GM18861 (cell line): Measurements from ENCODE around the gene MRPS10.
A peak's percentile ranks its signal among the peaks of the same experiment; 100 is the strongest.

ENCODE experiments used
- ATAC-seq: cut with Tn5 transposase; IDR thresholded peaks from one replicate; pipeline ENCODE4 v1.9.1; 2021; ENCODE audit not compliant: unreplicated experiment

MRPS10 gene

DNA sequence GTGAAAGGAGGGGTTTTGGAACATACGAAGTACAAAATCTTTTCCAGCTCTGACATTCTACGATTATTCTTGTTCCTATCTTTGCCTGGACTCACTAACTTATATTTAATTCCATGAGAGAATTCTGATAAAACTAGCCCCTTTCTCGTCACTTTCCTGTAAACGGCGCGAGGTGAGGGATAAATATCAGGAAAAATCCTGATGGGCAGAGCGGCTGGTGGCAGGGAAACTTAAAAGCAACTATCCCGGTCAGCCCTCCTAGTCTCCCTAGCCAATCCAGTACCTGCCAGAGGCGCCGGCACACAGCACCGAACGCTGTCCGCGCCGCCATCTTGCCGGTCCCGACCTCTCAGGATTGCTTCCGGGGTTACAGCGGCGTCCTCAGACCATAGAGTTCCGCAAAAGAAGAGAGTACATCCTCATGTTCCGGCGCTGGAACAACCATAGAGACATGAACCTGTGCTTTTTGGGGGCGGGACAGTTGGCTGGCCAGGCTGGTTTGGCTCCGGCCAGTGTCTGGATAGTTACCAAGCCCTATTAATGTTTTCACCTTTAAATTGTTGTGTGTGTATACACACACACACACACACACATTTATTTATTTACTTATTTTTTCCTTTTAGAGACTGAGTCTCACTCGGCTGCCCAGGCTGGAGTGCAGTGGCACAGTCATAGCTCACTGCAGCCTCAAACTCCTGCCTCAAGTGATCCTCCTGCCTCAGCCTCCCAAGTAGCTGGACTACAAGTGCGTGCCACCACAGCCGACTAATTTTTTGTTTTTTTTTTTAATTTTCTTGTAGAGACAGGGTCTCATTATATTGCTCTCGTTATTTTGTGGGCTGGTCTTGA lies at the start of gene MRPS10:
Gene MRPS10, minus strand, starts transcription at position 343 of the 849 bp plus-strand sequence. Its CDS starts 12 bp downstream, at position 331.
- ATAC-seq = peak; percentile 79

DNA sequence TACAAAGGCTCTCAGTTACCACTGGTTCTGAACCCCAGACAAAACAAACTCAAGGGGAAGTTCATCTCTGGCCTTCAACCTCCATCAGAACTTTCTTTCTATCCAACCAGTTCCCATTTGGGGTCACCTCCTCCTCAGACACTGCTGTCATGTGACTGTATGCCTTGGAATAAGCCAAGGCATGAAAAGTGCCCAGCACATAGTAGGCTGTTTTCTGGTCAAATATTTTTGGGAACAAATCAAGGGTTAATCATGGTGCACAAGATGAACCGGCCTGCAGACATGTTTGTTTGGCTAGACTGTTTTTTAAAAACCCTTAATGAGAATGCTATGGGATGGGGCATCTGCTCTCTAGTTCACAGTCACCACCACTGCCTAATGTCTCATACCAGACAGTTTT lies 48.9 kb upstream of the MRPS10 start:
- no peak for ATAC-seq

DNA sequence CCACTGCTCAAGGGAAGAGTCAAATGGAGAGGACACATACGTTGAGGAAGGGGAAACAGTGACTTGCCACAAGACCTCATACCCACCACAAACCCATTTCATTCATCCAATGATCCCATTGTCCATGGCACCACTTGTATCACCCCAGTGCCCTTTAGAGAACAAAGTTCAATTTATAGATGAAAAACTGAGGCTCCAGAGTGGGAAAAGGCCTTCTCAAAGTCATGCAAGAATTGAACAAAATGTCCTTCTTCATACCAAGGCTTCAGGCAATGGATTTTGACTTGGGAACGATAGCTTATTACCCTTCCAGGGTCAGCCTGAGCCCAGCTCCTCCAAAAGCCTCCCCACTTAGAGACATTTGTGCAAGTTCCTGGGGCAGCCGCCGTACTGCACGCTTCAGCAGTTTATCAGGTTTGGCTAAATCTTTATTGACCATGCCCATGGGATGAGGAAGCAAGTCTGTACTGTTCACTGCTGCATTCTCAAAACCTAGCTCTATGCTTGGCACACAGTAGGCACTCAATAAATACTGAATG lies 47.3 kb upstream of the MRPS10 start:
- no peak for ATAC-seq

DNA sequence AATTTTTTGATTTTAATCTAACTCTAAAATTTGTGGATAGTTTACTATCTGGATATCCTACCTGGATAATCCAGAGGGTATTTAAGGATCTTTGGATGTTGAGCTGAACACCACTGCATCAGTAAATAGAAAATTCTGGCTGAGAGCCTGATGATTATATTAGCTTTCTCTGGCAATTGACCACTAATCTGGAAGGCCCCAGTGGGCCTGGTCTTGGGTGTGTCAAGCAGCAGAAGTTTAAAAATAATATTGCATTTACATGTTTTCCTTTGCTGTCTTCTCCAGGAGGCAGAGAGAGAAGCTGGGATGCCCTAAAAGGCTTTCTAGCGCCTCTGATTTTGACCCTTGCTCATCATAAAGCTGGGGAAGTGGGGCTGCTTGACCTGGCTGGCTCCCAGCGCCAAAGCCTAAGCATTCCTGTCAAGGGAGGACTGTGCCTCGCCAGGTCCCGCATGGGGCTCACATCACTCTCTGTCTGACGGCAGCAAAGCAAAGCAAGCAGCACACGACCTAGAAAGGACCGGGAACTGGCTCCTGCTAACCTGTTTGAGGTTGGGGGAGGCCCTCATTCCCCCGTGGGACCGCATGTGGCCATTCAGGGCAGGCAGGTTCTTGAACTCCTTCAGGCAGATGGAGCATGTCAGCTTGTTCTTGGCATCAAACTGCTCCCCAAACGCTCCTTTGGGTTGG lies 46.6 kb upstream of the MRPS10 start:
- no peak for ATAC-seq

DNA sequence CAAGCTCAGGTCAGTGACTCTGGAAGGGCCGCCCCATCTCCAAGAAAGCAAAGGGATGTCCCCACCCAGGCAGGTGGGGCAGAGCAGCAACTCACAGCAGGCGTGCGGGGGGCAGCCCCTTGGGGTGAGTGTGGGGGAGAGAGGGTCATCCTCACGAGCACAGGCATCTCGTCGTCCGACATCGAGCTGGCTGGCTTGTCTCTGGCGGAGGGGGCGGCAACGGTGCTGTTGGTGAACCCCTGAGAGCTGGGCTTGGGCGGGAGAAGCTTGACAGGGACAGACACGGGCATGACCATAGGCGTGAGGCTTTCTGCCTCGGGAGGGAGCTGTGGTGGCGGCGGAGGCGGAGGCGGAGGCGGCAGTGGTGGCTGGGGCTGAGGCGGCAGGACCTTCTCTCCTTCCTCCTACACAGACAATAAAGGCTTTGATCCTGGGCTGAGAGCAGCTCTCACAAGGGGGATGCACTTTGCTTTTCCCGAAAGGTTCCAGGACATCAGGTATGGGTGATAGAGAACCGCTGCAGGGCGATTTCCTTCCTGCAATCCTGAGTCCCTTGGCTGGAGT lies 45.6 kb upstream of the MRPS10 start:
- no peak for ATAC-seq

DNA sequence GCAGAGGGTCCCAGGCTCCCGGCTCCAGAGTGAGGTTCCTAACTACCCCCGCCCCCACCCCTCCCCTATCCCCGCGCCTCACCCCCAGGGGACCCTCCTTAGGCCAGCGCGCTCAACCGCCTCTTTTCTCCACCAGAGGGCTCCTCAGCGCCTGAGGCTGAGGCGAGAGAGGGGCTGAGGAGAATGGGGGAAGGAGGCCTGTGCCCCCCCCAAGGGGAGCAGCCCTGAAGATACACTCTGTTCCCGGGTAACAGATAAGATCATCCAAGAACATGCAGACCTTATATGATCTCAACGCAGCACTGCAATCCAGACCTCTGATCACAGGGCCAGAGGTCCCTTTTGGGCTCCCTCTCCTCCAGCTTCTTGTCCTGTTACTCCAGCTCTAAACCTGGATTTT lies 43.3 kb upstream of the MRPS10 start:
- no peak for ATAC-seq

DNA sequence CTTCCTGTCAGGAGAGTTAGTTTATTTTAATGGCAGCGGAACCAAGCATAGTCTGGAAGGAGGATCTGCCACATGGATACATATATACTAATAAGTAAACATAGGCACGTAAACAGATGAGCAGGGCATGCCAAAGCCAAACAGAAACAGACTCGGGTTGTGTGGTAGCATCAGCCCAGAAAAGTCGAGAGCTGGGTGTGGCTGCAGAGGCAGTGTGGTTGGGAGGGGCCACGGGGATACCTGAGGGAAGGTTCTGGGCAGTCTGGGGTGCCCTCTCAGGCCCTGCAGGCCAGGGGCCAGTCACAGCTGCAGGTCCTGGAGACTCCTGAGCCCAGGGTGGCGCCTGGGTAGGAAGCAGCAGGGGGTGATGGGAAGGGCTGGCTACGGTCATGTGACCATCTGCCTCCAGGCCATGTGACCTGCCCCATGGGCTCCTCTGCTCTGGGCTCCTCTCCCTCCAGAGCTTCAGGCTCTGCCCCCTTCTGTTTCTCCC lies 42.8 kb upstream of the MRPS10 start:
- ATAC-seq = no peak

DNA sequence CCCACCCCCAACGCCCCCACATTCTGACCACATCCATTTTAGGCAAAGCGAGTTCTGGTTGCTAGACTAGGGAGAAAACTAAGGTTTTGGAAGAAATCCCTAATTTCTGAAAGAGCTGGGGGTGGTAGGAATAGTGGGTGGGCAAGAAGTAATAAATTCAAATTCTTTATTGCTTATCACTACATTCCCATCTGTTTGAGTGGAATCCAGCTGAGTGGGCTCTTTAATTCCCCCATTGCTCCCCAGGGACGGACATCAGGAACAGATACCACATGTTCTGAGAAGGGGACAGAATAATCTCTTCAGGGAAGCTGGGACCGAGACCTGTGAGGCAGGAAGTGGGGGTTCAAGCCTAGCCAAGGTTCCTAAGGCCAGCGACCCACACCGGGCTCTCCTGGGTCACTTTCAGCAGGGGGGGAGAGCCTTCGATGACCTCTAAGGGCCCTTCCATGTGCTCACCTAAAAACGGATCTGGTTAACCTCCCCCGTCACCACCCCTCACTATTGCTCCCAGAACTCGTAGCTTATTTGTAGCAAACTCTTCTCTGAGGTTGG lies 42.3 kb upstream of the MRPS10 start:
- ATAC-seq = no peak

DNA sequence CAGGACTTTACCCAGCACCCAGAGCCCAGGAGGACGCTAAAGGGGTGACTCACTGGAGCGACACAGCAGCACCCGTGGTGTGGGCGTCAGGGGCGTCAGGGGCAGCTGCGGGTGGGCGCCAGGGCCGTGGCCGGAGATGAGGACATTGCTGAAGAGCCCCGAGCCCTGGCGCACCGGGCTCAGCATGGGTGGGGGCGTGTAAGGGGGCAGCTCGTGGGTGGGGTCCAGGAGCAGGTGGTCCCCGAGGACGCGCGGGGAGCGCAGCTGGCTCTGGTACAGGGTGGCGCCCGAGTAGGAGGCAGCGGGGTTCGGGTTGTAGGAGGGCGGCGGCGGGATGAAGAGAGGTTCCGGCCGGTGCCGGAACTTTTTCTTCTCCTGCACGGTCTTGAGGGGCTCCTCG lies 41.6 kb upstream of the MRPS10 start:
- no peak for ATAC-seq

DNA sequence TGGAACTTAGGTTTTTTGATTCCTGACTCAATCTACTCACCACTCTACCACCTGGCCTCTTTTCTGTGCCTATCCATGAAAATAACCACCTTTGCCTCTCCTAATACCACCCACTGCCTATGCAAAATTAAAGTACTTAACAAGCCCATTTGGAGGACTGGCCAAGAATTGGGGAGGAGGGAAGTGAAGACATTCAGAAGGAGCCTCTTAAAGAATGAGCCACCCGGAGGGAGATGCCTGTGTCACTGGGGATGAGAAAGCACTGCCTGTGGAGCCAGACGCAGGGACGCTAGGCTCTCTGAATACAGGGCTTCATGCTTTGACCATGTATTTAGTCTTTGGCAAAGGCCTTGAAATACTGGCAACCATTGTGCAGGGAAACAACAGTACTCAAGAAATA lies 40.0 kb upstream of the MRPS10 start:
- no peak for ATAC-seq

DNA sequence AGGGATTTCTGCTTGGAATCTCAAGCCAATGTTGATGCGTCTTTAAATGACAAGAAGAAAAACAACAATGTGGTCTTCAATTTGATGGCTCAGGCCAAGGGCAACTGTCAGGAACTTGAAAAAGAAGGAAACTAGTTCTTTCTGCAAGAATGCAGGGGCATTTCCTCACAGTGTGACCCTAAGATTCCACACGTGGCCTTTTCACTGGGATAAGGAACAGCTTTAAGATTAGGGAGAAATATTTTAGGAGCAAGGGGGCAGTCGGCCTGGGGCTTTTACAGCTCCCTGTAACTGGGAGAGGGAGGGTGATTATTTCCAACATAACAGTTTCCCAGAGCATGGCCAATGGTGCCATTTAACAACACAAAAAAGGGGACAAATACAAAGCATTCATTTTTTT lies 39.4 kb upstream of the MRPS10 start:
- ATAC-seq = no peak

DNA sequence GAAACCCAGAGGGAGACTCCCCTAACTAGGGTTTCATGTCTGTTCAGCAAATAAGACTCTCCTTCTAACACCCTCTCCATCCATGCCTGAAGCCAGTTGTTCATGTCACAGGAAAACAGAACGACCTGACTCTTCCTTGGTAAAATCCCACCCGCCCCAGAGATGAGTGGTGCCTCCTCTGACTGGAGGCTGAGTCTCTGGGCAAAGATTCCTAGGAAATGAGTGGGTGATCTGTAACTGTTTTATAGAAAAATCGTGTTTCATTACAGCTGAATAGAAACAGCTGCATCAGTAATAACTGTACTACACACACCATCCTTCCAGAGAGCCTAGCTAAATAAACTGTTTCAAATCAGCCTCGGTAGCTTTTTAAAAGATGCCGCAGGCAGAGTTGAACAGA lies 37.4 kb upstream of the MRPS10 start:
- ATAC-seq = no peak

DNA sequence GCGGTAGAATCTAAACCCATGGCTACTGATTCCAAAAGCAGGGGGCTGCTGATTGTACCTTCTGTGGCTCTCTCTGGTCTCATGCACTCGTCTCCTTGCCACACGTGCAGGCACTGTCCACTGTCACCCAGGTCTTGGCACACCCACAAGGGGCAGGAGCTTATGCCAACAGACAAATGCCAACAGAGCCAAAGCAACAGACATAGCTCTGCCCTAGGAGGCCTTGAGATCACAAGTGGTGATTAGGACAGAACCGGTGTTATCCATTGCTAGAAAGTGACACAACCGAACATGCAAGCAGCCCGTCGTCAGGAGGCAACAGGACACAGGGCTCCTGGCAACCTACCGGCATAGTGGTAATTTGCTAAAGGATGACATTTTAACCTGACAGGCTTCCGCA lies 36.8 kb upstream of the MRPS10 start:
- no peak for ATAC-seq

DNA sequence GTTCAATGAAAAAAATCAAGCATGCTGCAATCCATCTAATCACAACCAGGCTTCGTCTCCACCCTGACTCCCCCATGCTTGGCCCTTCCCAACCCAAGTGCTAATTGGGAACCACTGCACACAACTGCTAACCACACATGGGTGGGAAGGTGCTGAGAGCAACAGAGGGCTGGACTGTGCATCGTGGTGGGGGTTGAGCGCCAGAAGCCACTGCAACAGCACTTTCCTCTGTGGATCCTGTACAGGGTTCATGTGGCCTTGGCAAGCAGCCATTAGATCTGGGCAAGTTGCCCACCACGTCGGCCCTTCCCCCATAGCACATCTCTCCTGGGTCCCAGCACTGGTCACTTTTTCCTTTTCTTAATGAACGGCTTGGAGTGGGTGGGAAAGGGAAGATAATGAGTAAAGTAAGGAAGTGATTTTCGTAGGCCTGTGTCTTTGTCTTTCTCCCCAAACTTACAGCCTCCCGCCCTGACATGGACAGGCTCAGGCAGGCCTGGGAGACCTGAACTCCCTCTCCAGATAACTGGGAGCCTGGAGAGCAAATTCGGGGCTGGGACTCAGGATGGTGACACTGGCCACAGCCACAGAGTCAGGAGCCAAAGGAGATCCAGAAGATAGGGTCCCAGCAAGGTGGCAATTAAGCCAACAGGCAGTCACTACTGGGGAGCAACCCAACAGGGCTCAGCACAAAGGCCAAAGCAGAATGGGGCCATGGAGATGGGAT lies 34.4 kb upstream of the MRPS10 start:
- no peak for ATAC-seq

DNA sequence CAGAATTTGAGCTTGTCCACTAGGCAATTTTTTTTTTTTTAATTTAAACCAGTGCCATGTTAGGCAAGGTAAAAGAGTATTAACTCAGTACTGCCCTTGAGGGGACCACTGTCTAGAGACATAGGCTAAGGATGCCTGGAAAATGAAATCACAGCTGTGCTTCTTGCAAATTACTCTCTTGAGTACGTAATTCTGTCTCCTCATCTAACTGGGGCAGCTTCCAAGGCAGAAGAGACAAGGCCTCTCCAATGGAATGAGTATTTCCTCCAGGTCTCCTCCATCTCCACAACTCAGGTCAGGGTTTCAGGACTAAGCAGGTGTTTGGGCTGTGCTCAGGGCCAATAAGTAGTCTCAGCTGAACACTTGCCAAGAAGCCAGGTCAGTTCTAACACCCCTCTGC lies 33.8 kb upstream of the MRPS10 start:
- ATAC-seq = no peak

DNA sequence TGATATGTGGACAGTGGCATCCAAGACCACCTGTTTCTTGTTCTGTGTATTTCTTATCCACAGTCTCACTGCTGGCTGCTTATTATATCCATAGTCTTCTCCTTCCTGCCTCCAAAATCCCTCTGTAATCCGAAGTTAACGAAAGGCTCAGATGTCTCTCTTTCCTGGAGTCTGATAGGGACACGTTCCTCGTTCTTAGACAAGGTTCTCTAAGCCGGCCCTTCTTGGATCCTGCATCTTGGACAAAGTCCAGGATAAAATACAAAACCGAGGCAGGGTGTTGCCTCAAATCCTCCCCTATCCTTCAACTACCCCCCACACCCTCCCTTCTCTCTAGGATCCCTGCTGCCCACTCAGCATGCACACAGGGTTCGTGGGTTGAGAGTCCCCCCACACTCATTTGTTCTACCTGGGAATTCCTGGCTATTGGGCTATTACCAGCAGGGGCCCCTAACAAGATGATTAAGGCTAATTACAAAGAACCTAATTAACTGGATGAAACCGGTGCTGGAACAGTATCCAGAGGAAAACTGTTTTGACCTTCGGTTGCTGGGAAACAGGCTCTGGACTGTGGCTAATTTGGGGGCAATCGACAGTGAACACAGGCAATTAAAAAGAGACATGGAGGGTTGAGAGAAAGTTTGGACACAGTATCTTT lies 32.7 kb upstream of the MRPS10 start:
- no peak for ATAC-seq

DNA sequence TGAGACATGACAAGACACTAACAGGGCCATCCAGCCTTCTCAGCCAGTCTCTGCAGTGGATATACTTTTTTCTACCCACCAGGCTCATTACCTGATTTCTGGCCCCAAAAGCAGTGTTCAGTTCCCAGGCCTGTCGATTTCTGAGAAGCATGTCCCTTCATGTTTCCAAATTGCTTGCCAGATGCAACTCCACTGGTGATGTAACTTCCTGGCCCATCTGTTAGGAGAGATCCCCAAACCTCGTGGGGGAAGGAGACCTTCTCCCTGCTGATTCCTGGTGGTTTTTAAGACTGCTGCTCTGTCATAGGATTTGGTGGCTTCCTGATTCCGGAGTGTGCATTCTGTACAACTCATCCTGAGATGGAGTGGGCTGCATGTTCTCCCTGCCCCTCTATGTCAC lies 31.6 kb upstream of the MRPS10 start:
- ATAC-seq = no peak

DNA sequence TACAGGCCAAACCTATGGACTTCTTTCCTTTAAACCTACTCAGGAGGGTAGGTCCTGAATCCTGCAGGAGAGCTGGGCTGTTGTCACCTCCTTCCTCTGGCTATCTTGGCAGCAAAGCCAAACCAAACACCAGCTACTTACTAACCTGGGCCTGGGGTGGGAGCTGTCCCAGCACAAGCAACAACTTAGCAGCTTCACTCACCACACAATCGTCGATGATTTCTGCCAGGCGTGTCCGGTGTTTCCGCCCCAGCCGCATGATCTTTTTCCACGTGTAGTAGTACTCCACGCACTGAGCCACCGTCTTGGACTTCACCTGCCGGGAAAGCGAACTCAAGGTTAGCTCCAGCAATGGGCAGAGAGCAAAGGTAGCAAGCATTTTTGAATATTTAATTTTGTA lies 25.4 kb upstream of the MRPS10 start:
- no peak for ATAC-seq

DNA sequence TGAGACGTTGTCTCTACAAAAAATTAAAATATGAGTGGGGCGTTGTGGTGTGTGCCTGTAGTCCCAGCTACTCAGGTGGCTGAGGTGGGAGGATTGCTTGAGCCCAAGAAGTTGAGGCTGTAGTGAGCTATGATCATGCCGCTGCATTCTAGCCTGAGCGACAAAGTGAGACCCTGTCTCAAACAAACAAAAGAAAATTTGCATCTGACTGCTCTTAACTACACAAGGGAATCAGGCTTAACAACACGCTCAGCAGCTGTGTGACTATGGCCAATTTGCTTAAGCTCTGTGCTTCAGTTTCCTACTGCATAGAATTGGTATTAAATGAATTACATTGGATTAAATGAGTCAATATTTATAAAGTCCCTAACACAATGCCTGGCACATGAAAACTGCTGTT lies 24.3 kb upstream of the MRPS10 start:
- ATAC-seq = no peak

DNA sequence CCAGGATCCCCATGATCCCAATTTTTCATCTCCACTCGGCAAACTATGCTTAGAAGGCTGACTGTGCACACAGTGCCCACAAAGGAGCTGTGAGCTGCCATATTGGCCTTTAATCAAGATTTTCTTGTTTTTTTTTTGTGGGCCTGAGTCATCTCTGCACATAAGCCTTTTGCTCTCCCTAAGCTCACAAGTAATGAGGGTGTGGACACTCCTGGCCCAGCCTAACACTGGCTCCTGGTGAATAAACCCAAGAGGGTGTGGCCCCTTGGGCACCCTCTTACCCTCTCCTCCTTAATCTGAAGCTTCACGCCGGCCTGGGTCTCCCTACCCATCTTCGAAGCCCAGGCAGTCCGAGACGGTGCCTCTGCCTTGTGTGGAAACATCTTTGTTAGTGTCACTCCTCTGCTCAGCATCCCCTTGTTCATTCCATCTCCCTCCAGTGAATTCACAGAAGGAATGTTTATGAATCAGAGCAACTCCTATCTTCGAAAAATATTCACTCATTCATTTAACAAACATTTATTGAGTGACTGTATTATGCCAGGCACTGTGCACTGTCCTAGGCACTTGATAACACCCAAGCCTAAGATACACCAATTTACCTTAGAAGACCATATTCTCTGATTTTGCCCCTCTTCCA lies 22.2 kb upstream of the MRPS10 start:
- no peak for ATAC-seq
